Mononuclear cell (primary cell): Measurements from ENCODE around the gene MEIS1. TPM values are rescaled to one million over a fixed set of nuclear protein-coding genes. Genes with fewer than 3 reads are reported as not detected.

Source experiments
- H3K27me3 ChIP-seq: 2 replicates; pipeline ENCODE4 v1.6.0; 2011; ENCODE audit warnings: low read length, control low read depth; ENCODE audit not compliant: insufficient read depth
- H3K4me1 ChIP-seq: 2 replicates; pipeline ENCODE4 v1.5.1; 2011; ENCODE audit warnings: mild to moderate bottlenecking, low read length, control low read depth; ENCODE audit not compliant: insufficient read depth
- H3K4me3 ChIP-seq: 2 replicates; pipeline ENCODE4 v1.5.1; 2011; ENCODE audit warnings: mild to moderate bottlenecking, low read length, moderate library complexity
- H3K9me3 ChIP-seq: 2 replicates; pipeline ENCODE4 v1.5.1; 2011; ENCODE audit warnings: low read depth, mild to moderate bottlenecking, control low read depth, low read length
- total RNA-seq: library from RNA; depleted of rRNA; stranded (reverse); fragments of >200 nt; gene quantifications from one replicate; pipeline ENCODE4 v1.2.3, GENCODE V29; 2012

The MEIS1 gene
- total RNA-seq, 1 donor, result 4.9 TPM

GRCh38 chr2:66582104-66582986 is 147.4 kb downstream of the MEIS1 start:
- Histone ChIP-seq H3K4me1 (peaks cover 3% of the 10 kb centered on the region), H3K4me3 (no peak overlapping the region), H3K27me3 (peaks cover 93% of the 10 kb centered on the region), H3K9me3 (no peaks in the 10 kb centered on the region)

- no peaks in the 10 kb centered on the region for H3K4me1 ChIP-seq
- no peak overlapping the region for H3K4me3 ChIP-seq
- no peaks in the 10 kb centered on the region for H3K9me3 ChIP-seq
- H3K27me3 ChIP-seq, result peaks cover 85% of the 10 kb centered on the region
Observed at GRCh38 chr2:66582987-66583880, 148.3 kb downstream of the MEIS1 start.

- H3K27me3 ChIP-seq, result peaks cover 78% of the 10 kb centered on the region
- no peaks in the 10 kb centered on the region for H3K9me3 ChIP-seq
- H3K4me1 ChIP-seq, result no peaks in the 10 kb centered on the region
- no peak overlapping the region for H3K4me3 ChIP-seq
Observed at GRCh38 chr2:66583881-66584280, 149.0 kb downstream of the MEIS1 start.

- Histone ChIP-seq H3K27me3 (peaks cover 61% of the 10 kb centered on the region), H3K4me3 (no peak overlapping the region), H3K4me1 (no peaks in the 10 kb centered on the region), H3K9me3 (no peaks in the 10 kb centered on the region)
Observed at GRCh38 chr2:66585587-66585986, 150.7 kb downstream of the MEIS1 start.

- H3K27me3 ChIP-seq, result peaks cover 45% of the 10 kb centered on the region
- H3K9me3 ChIP-seq, result no peaks in the 10 kb centered on the region
- no peak overlapping the region for H3K4me3 ChIP-seq
- no peaks in the 10 kb centered on the region for H3K4me1 ChIP-seq
Observed at GRCh38 chr2:66587216-66587615, 152.3 kb downstream of the MEIS1 start.

GRCh38 chr2:66594001-66594400 is 159.1 kb downstream of the MEIS1 start:
- H3K4me3 ChIP-seq, result no peak overlapping the region
- H3K4me1 ChIP-seq, result no peaks in the 10 kb centered on the region
- H3K9me3 ChIP-seq, result no peaks in the 10 kb centered on the region
- H3K27me3 ChIP-seq, result peaks cover 2% of the 10 kb centered on the region

GRCh38 chr2:66595556-66595955 is 160.6 kb downstream of the MEIS1 start:
- peaks cover 2% of the 10 kb centered on the region for H3K27me3 ChIP-seq
- H3K9me3 ChIP-seq, result no peaks in the 10 kb centered on the region
- no peaks in the 10 kb centered on the region for H3K4me1 ChIP-seq
- H3K4me3 ChIP-seq, result no peak overlapping the region

GRCh38 chr2:66596256-66596655 is 161.3 kb downstream of the MEIS1 start:
- Histone ChIP-seq H3K9me3 (no peaks in the 10 kb centered on the region), H3K4me3 (no peak overlapping the region), H3K27me3 (peaks cover 2% of the 10 kb centered on the region), H3K4me1 (no peaks in the 10 kb centered on the region)

GRCh38 chr2:66601624-66602023 is 166.7 kb downstream of the MEIS1 start:
- Histone ChIP-seq H3K4me3 (no peak overlapping the region), H3K9me3 (no peaks in the 10 kb centered on the region), H3K4me1 (no peaks in the 10 kb centered on the region)

GRCh38 chr2:66602341-66602740 is 167.4 kb downstream of the MEIS1 start:
- no peaks in the 10 kb centered on the region for H3K9me3 ChIP-seq
- H3K4me1 ChIP-seq, result no peaks in the 10 kb centered on the region
- no peaks in the 10 kb centered on the region for H3K27me3 ChIP-seq
- no peak overlapping the region for H3K4me3 ChIP-seq

More at GRCh38 chr2:66601624-66602023, 166.7 kb downstream of the MEIS1 start:
- H3K27me3 ChIP-seq, result no peaks in the 10 kb centered on the region

- Histone ChIP-seq H3K27me3 (no peaks in the 10 kb centered on the region), H3K4me1 (no peaks in the 10 kb centered on the region), H3K9me3 (no peaks in the 10 kb centered on the region), H3K4me3 (no peak overlapping the region)
Observed at GRCh38 chr2:66604326-66604725, 169.4 kb downstream of the MEIS1 start.

GRCh38 chr2:66604976-66605375 is 170.1 kb downstream of the MEIS1 start:
- Histone ChIP-seq H3K27me3 (no peaks in the 10 kb centered on the region), H3K9me3 (no peaks in the 10 kb centered on the region), H3K4me3 (no peak overlapping the region), H3K4me1 (no peaks in the 10 kb centered on the region)

- Histone ChIP-seq H3K27me3 (no peaks in the 10 kb centered on the region), H3K4me1 (no peaks in the 10 kb centered on the region), H3K9me3 (no peaks in the 10 kb centered on the region), H3K4me3 (no peak overlapping the region)
Observed at GRCh38 chr2:66607152-66607551, 172.2 kb downstream of the MEIS1 start.
